HG03342 (cell line): ENCODE results near the gene TMEM181.
"Not testable (repeated sequence)": the region's sequence is repeated elsewhere in the genome, so short reads cannot be mapped to it uniquely, and the experiment has no call there.

Source experiments
- ATAC-seq: cut with Tn5 transposase; IDR thresholded peaks from one replicate; pipeline ENCODE4 v1.9.1; 2021; ENCODE audit warnings: mild to moderate bottlenecking, moderate library complexity; ENCODE audit not compliant: unreplicated experiment

Gene TMEM181

GRCh38 chr6:158593670-158594069 is 33.8 kb downstream of the TMEM181 start:
- no peak for ATAC-seq

GRCh38 chr6:158595223-158595622 is 35.3 kb downstream of the TMEM181 start:
- ATAC-seq: no peak

- no peak for ATAC-seq
Measured at GRCh38 chr6:158596861-158597260, 37.0 kb downstream of the TMEM181 start.

- no peak for ATAC-seq
Measured at GRCh38 chr6:158597565-158597964, 37.7 kb downstream of the TMEM181 start.

DNA sequence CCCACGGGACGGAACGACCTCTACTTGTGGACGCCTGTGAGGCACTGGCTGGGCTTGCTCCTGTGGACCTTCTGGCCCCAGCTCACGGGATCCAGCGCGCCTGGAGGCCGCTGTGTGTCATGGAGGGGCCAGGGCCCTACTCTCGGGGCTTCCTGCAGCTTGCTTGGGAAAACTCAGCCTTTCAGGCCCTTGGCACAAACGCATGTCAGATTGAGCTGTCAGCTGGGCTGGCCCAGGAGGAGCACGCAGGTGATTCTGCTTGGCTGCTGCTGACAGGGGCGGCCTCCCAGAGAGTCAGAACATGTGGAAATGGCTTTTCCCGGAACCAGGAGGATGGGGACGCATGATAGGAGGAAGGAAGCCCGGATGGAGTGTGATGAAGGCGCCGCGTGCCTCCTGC is 39.7 kb downstream of the TMEM181 start:
- no peak for ATAC-seq

DNA sequence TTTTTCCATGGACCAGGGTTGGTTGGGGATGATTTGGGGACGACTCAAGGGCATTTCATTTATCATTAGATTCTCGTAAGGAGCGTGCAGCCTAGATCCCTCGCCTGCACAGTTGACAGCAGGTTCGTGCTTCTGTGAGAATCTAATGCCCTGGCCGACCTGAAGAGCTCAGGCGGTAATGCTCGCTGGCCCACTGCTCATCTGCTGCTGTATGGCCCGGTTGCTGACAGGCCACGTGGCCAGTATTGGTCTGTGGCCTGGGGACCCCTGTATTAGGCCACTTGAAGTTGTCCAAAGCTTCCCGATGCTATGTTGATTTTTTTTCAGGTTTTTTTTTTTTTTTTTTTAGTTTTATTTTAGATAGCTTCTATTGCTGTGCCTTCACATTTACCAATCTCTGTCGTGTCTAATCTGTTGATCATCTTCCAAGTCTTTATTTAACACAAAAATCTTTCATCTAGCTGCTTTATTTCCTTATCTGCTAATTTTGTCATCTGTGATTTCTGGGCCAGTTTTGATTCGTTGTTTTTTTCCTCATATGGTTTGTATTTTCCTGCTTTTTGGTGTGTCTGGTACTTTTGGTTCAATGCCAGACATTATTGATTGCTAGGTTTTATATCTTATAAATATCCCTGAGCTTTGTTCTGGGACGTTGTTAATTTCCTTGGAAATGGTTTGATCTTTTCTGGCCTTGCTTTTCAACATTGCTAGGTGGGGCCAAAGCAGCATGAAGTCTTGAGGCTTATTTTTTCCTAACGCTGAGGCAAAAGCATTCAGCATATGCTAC is 43.6 kb downstream of the TMEM181 start:
- ATAC-seq: no peak

DNA sequence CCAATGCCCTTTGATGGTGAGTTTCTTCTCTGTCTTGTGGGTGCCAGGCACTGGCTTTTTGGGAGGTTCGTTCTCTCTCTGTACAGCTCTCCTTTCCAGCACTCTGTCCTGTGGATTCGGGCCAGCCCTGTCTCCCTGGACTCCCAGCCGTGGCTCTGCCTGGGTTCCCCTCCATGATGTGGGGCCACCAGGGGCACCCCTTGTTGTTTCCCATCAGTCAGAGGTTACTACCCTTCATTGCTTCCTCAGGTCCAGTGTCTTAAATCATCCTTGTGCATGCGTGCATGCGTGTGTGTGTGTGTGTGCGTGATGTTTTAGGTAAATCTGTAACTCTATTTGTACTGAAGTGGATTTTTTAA is 44.1 kb downstream of the TMEM181 start:
- no peak for ATAC-seq

- ATAC-seq: no peak
Measured at GRCh38 chr6:158605266-158605878, 45.5 kb downstream of the TMEM181 start.

DNA sequence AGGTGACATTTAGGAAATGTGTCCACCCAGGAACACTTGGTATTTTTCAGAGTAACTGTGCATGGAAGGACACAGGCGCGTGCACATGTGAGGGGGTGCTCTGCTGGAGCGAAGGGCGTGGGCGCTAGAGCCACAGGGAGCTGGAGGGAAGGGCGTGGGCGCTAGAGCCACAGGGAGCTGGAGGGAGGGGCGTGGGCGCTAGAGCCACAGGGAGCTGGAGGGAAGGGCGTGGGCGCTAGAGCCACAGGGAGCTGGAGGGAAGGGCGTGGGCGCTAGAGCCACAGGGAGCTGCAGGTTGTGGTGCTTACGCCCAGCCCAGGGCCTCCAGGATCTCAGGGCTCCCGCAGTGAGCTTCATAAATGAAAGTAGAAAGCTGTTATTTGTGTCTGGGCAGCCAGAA is 46.1 kb downstream of the TMEM181 start:
- not testable (repeated sequence) for ATAC-seq

GRCh38 chr6:158606935-158607334 is 47.0 kb downstream of the TMEM181 start:
- no peak for ATAC-seq

DNA sequence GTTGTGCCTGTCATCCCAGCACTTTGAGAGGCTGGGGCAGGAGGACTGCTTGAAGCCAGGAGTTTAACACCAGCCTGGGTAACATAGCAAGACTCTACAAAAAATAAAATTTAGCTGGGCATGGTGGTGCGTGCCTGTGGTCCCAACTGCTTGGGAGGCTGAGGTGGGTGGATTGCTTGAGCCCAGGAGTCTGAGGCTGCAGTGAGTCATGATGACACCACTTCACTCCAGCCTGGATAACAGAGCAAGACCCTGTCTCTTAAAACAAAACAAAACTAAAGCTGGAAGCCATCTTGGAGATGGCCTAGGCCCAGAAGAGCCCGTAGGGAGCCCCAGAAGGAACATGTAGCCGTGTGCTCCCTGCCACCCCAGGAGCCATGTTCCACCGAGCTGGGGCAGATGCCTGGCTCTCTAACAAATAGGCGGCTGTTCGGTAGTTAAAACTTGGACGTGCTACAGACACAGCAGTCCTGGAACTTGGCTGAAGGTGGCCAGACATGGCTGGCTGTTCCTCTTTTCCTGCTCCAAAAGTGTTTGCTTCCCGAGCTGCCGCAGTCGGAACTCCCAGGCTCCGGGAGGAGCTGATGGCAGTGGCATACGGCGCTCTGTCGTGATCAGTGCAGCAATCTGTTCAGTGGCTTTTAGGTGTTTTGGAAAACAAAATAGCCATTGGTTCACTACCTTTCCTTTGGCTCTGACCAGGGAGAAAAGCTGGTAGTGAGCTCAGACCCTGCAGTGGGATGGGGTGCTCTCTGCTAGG is 47.7 kb downstream of the TMEM181 start:
- ATAC-seq: no peak

GRCh38 chr6:158608221-158608620 is 48.3 kb downstream of the TMEM181 start:
- no peak for ATAC-seq

DNA sequence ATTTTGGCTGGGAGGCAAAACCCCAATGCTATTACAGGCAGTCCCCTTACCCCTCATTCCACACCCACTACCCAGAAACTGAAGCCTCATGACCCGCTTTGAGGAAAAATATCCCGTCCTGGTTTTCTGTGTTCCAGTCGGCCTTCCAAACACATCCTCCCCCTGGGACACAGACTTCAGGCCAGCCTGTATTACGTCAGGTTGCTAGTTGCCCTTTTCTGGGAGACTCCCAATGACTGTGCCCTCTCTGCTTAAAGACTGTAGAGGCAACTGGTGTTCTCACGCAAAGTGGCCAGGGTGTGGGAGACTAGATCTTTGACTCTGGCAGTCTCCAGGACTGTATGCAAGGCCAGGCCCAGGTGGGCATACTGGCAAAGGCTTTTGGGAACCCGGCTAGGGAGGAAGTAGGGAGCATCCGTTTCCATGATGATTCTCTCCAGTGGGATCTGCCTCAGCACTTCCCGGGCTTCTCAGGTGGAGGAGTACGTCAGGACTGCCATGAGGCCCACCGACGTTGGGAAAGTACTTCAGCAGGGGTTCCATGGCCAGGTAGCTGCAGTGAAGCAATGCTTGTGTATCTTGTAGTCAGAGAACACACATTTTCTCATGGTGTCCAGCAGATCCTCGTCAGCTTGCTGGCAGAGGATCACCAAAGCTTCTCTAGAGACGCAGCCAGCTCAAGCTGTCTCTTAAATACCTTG is 49.7 kb downstream of the TMEM181 start:
- ATAC-seq: no peak

- ATAC-seq: no peak
Measured at GRCh38 chr6:158610319-158610968, 50.6 kb downstream of the TMEM181 start.

GRCh38 chr6:158611039-158611438 is 51.1 kb downstream of the TMEM181 start:
- ATAC-seq: no peak

- ATAC-seq: no peak
Measured at GRCh38 chr6:158611541-158612370, 51.9 kb downstream of the TMEM181 start.

GRCh38 chr6:158614606-158615005 is 54.7 kb downstream of the TMEM181 start:
- not testable (repeated sequence) for ATAC-seq

GRCh38 chr6:158618289-158618688 is 58.4 kb downstream of the TMEM181 start:
- not testable (repeated sequence) for ATAC-seq

GRCh38 chr6:158619922-158620801 is 60.3 kb downstream of the TMEM181 start:
- no peak for ATAC-seq
